Sigmoid colon (tissue), 7 donors: Measurements from ENCODE around the gene LPP. TPM values are rescaled to one million over a fixed set of nuclear protein-coding genes. Genes with fewer than 3 reads are reported as not detected.

Experiments used
- DNase-seq: peaks from one replicate; pipeline ENCODE4 v3.0.0-alpha.2; 2019
- H3K27ac ChIP-seq, 4 donors: fragments of 200-600 bp; sonication (generic); one replicate each; pipeline ENCODE4 v1.5.1; 2016 to 2019; ENCODE audit warnings: mild to moderate bottlenecking in 1 of 4
- H3K27me3 ChIP-seq, 3 donors: fragments of 200-600 bp; sonication (generic); one replicate each; pipeline ENCODE4 v1.5.1; 2019; ENCODE audit warnings: mild to moderate bottlenecking in 1 of 3
- H3K36me3 ChIP-seq, 4 donors: fragments of 200-600 bp; sonication (generic); one replicate each; pipeline ENCODE4 v1.5.1; 2016 to 2019
- H3K4me1 ChIP-seq, 4 donors: fragments of 200-600 bp; sonication (generic); one replicate each; pipeline ENCODE4 v1.5.1; 2017 to 2019
- H3K4me3 ChIP-seq, 4 donors: fragments of 200-600 bp; sonication (generic); one replicate each; pipeline ENCODE4 v1.5.1; 2017 to 2019; ENCODE audit warnings: mild to moderate bottlenecking in 2 of 4, moderate library complexity in 1 of 4
- H3K9me3 ChIP-seq, 4 donors: fragments of 200-600 bp in 3 of 4; sonication (generic) in 3 of 4; one replicate each; pipeline versions ENCODE4 v1.5.1 to v1.6.1; 2013 to 2019
- EP300 ChIP-seq, 4 donors: sonication (generic); formaldehyde crosslinking; IDR thresholded peaks; one replicate each; pipeline ENCODE4 v1.6.1; 2017; ENCODE audit warnings: antibody characterized with exemption in 4 of 4
- POLR2A ChIP-seq, 2 donors: fragments of 450-650 bp; IDR thresholded peaks; one replicate each; pipeline ENCODE4 v1.6.1; 2016; ENCODE audit warnings: antibody characterized with exemption in 2 of 2, mild to moderate bottlenecking in 2 of 2, moderate library complexity in 2 of 2
- POLR2AphosphoS5 ChIP-seq, 4 donors: sonication (generic); formaldehyde crosslinking; IDR thresholded peaks; one replicate each; pipeline ENCODE4 v1.6.1; 2017; ENCODE audit warnings: antibody characterized with exemption in 4 of 4
- WGBS, 2 donors: extraction: QIAGEN DNeasy Blood & Tissue Kit; methylation state at CpG; one replicate each; pipeline ENCODE4 v1.1.7; 2013; 5-methylcytosine and 5-hydroxymethylcytosine counted together
- intact Hi-C: fragments of 100-400 bp; cut with DNase I; formaldehyde crosslinking; loops from one replicate; pipeline ENCODE4 v1.15.1; 2023
- polyA plus RNA-seq, 3 donors: library from polyadenylated mRNA; stranded (reverse); fragments of 200-250 nt; gene quantifications; one replicate each; pipeline ENCODE4 v1.2.3, GENCODE V29; 2013
- total RNA-seq, 4 donors: library from RNA; depleted of rRNA; stranded (reverse); fragments of >200 nt; gene quantifications; one replicate each; pipeline ENCODE4 v1.1.0, GENCODE V29; 2016
- TF ChIP-seq, protein P1 (sequence below), 4 experiments: fragments of 450-650 bp in 3 of 4; fragments of 200-600 bp in 1 of 4; IDR thresholded peaks; one replicate each; pipeline ENCODE4 v1.5.1; 2016 to 2019; ENCODE audit warnings: antibody characterized with exemption in 4 of 4, mild to moderate bottlenecking in 3 of 4, moderate library complexity in 2 of 4
- donor health status: healthy with polysubstance abuse.
- donor health status: Bipolar disorder and iron deficiency.
- donor health status: healthy.

The LPP gene
- total and polyA plus RNA-seq, 7 donors: 5.3 to 1,773 (median 824) TPM

DNA sequence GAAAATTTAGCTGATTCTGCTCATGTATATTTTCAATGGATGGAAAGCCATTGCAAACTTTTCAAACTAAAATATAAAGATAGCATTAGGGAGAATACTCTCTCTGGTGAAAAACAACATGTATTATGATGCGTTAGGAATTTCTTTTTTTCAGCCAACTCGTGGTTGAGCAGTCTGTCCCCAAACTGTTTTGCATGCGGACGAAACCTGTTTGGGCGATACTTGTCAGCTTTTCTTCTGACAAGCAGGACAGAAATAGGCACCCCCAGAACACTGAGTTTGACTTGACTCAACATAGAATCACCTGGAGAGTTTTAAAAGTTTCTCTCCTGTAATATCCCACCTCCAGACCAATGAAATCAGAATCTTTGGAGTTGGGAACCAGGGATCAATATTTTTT lies 600.3 kb downstream of the LPP start:
- H3K36me3 ChIP-seq: no peaks in the 10 kb centered on the region
- H3K27me3 ChIP-seq: no peaks in the 10 kb centered on the region
- no peak overlapping the region for H3K27ac ChIP-seq
- WGBS, 2 donors: 86 to 93% methylated on average over 5 of the region's 5 CpGs
- no peak for TF ChIP-seq POLR2A (IDR thresholded peaks at IDR 0.05)
- TF ChIP-seq, protein P1, sequence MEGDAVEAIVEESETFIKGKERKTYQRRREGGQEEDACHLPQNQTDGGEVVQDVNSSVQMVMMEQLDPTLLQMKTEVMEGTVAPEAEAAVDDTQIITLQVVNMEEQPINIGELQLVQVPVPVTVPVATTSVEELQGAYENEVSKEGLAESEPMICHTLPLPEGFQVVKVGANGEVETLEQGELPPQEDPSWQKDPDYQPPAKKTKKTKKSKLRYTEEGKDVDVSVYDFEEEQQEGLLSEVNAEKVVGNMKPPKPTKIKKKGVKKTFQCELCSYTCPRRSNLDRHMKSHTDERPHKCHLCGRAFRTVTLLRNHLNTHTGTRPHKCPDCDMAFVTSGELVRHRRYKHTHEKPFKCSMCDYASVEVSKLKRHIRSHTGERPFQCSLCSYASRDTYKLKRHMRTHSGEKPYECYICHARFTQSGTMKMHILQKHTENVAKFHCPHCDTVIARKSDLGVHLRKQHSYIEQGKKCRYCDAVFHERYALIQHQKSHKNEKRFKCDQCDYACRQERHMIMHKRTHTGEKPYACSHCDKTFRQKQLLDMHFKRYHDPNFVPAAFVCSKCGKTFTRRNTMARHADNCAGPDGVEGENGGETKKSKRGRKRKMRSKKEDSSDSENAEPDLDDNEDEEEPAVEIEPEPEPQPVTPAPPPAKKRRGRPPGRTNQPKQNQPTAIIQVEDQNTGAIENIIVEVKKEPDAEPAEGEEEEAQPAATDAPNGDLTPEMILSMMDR (IDR thresholded peaks at IDR 0.05): no peak
- peaks cover 0 to 18% (median 5%) of the 10 kb centered on the region in 4 donors for H3K4me1 ChIP-seq
- DNase-seq: no peak
- intact Hi-C loops: no loop called here
- H3K4me3 ChIP-seq: no peak overlapping the region
- H3K9me3 ChIP-seq: no peaks in the 10 kb centered on the region

GRCh38 chr3:188756241-188756640 lies 602.3 kb downstream of the LPP start:
- H3K27ac ChIP-seq: peak overlapping the region in 1 of 4 donors; percentile 9
- TF ChIP-seq, protein P1 (IDR thresholded peaks at IDR 0.05): no peak
- no peak for TF ChIP-seq POLR2AphosphoS5 (IDR thresholded peaks at IDR 0.05)
- TF ChIP-seq POLR2A (IDR thresholded peaks at IDR 0.05): no peak
- no peak for TF ChIP-seq EP300 (IDR thresholded peaks at IDR 0.05)
- no peak for DNase-seq
- intact Hi-C loops: no loop called here
- H3K36me3 ChIP-seq: peaks cover 0 to 6% (median 0%) of the 10 kb centered on the region in 4 donors
- no peaks in the 10 kb centered on the region for H3K9me3 ChIP-seq
- 94 to 97% methylated on average over 3 of the region's 3 CpGs for WGBS, 2 donors
- no peaks in the 10 kb centered on the region for H3K27me3 ChIP-seq
- H3K4me1 ChIP-seq: peaks cover 0 to 35% (median 14%) of the 10 kb centered on the region in 4 donors
- H3K4me3 ChIP-seq: no peak overlapping the region

DNA sequence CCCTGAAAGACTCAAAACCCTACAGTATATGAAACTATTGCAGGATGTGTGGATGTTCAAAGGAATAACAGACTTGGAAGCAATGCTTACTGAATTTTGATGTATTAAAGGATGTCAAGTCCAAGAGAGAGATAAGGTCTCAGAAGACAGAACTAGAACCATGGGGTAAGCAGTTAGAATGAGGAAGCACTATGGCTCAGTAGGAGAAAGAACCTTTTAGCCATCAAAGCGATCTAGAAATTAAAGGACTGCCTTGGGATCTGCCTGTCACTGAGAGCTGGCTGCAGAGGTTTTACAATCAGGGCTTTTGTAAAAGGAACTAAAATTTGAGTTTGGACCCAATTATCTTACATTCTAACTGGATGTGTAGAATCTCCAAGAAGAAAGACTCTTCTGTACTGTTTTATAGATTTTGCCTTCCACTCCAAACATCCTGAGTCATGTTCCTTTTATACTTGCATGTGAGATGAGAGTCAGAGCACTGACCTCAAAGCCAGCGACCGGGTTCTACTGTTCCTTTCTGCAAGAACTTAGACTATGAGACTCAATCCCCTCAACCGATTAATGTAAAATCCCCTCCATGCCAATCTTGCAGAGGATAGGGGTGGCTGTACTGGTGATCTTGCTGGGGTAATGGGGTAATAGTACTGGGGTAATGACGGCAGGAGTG lies 605.5 kb downstream of the LPP start:
- Histone ChIP-seq H3K36me3 (peaks cover 0 to 6% (median 0%) of the 10 kb centered on the region in 4 donors), H3K4me1 (peaks cover 0 to 51% (median 30%) of the 10 kb centered on the region in 4 donors), H3K27me3 (no peaks in the 10 kb centered on the region), H3K4me3 (no peak overlapping the region), H3K9me3 (no peaks in the 10 kb centered on the region), H3K27ac (peak overlapping the region in 2 of 4 donors; percentile 32 to 36)
- intact Hi-C loops: loop anchor here (10.0 kb wide), 1 partner anchor 365 kb away; no protein-coding TSS in a partner anchor
- no peak for DNase-seq
- 95 to 97% methylated on average over 5 of the region's 5 CpGs for WGBS, 2 donors
- TF ChIP-seq POLR2A (IDR thresholded peaks at IDR 0.05) (no peak), POLR2AphosphoS5 (IDR thresholded peaks at IDR 0.05) (no peak), EP300 (IDR thresholded peaks at IDR 0.05) (no peak)
- TF ChIP-seq, protein P1 (IDR thresholded peaks at IDR 0.05): no peak

- Histone ChIP-seq H3K9me3 (no peaks in the 10 kb centered on the region), H3K4me1 (peaks cover 0 to 60% (median 39%) of the 10 kb centered on the region in 4 donors), H3K27me3 (no peaks in the 10 kb centered on the region), H3K4me3 (no peak overlapping the region), H3K36me3 (peaks cover 0 to 6% (median 0%) of the 10 kb centered on the region in 4 donors), H3K27ac (peak overlapping the region in 3 of 4 donors; percentile 22 to 51 (median 32))
- TF ChIP-seq POLR2AphosphoS5 (IDR thresholded peaks at IDR 0.05): no peak
- intact Hi-C loops: loop anchor here (10.0 kb wide), 1 partner anchor 366 kb away; no protein-coding TSS in a partner anchor
- no peak for DNase-seq
- WGBS, 2 donors: 70 to 91% methylated on average over 3 of the region's 3 CpGs
These were observed 606.5 kb downstream of the LPP start for GRCh38 chr3:188760408-188760807.

DNA sequence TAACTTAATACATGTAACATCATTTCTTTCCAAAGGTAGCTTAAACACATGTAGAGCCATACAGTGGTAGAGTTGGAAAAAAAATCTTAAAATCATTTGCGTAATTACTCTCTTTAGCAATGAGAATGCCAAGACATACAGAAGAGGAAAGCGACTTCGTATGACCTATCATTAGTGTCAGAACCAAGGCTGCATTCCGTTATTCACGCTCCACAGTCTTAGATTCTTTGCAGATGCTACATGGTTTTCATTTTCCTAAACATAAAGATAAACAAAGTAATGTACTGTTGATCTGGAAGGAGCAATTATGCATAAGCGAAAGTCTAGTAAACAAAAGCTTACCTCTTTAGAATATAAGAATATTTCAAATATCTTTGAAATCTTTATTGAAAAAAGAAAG lies 607.5 kb downstream of the LPP start:
- H3K36me3 ChIP-seq: peaks cover 0 to 6% (median 0%) of the 10 kb centered on the region in 4 donors
- TF ChIP-seq EP300 (IDR thresholded peaks at IDR 0.05): no peak
- no peak for TF ChIP-seq POLR2A (IDR thresholded peaks at IDR 0.05)
- no peak for TF ChIP-seq POLR2AphosphoS5 (IDR thresholded peaks at IDR 0.05)
- TF ChIP-seq, protein P1 (IDR thresholded peaks at IDR 0.05): no peak

More for the DNA sequence above, 607.5 kb downstream of the LPP start:
- Histone ChIP-seq H3K9me3 (no peaks in the 10 kb centered on the region), H3K4me1 (peaks cover 0 to 68% (median 43%) of the 10 kb centered on the region in 4 donors), H3K27ac (peak overlapping the region in 3 of 4 donors; percentile 22 to 51 (median 32)), H3K27me3 (no peaks in the 10 kb centered on the region), H3K4me3 (no peak overlapping the region)
- 86 to 90% methylated on average over 6 of the region's 6 CpGs for WGBS, 2 donors
- intact Hi-C loops: loop anchor here (10.0 kb wide), 1 partner anchor 367 kb away; no protein-coding TSS in a partner anchor
- DNase-seq: no peak
